GM04503 (cell line): ENCODE results near the gene LST1.
"Not testable (repeated sequence)": the region's sequence is repeated elsewhere in the genome, so short reads cannot be mapped to it uniquely, and the experiment has no call there.

ENCODE experiments used
- DNase-seq: peaks from one replicate; pipeline ENCODE4 v3.0.0-alpha.2; 2012; ENCODE audit warnings: low read depth

The LST1 gene

GRCh38 chr6:31580807-31581433 is 5.2 kb upstream of the LST1 start:
- DNase-seq, result no peak

DNA sequence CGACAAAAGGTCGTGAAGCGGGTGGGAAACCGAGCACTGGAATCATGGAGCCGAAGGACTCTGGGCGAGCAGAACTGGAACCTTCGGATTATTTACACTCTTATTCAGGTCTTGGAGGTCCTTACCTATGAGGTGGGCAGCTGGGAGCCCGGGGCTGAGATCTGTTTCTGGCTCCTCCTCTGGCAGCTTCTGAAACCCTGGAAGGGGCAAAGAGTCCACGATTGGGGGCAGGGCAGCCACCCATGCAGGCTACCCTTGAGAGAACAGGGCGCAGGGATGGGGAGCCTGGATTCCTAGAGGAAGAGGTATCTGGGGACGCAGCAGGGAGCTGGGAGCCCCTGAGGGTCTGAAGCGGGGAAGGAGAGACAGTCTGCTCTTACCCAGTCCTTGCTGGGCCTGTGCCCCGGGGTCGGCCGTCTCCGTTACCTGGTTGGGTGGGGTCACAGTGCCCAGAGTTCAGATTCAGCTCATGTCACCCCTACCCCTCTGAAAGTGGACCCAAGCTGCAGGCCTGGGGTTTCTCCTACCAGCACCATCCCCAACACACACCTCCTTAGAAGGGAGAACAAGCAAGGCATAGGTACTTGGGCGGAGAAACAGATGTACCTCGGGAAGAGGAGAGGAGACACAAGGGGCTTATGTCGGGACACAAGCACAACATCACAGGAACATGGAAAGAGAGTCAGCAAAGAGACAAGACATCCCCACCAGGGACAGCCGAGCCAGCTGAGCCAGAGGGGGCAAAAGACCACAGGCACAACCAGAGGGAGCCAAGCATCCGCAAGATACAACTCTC is 4.4 kb upstream of the LST1 start:
- no peak for DNase-seq

- no peak for DNase-seq
Observed at GRCh38 chr6:31582230-31582643, 3.8 kb upstream of the LST1 start, which contains the start of gene LTB. TSS of gene LTB (minus strand) at chr6:31582424. CDS start at chr6:31582417, 7 bp downstream.

GRCh38 chr6:31585491-31585890 is 586 bp upstream of the LST1 start:
- no peak for DNase-seq

DNA sequence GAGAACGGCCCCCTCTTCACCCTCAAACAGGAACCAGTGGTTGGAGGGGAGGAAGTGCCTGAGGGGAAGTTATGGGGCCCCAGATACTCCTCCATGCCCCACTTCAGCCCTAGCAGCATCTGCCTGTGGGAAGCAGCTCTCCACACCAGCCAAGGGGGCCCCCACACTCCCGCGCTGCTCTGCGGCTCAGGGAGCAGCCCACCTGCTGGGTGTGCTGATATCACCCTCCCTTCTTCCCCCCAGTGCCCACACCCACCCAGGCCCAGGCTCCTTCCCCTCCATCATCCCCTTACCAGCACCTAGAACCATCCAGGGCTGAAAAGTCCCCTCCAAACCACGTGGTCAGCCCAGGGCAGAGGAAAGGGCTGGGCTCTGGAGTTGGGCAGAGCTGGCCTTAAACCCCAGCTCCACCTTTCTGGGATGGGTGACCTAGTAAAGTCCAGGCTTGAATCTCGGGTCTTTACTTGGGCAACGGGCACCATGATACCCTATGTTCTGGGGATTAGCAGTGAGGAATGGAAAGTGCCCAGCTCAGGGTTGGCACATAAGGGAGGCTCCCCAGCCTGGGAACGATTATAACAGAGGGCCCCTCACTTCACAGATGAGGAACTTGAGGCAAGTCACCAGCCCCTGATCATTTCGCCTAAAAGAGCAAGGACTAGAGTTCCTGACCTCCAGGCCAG is 663 bp downstream of the LST1 start:
- no peak for DNase-seq

- DNase-seq, result no peak
Observed at GRCh38 chr6:31587791-31588777, 2.0 kb downstream of the LST1 start.

- DNase-seq, result no peak
Observed at GRCh38 chr6:31588871-31589650, 3.0 kb downstream of the LST1 start.

- DNase-seq, result not testable (repeated sequence)
Observed at GRCh38 chr6:31590691-31591090, 4.6 kb downstream of the LST1 start.

GRCh38 chr6:31592396-31592771 is 6.3 kb downstream of the LST1 start:
- DNase-seq, result no peak

GRCh38 chr6:31597006-31597405 is 10.9 kb downstream of the LST1 start:
- DNase-seq, result no peak

DNA sequence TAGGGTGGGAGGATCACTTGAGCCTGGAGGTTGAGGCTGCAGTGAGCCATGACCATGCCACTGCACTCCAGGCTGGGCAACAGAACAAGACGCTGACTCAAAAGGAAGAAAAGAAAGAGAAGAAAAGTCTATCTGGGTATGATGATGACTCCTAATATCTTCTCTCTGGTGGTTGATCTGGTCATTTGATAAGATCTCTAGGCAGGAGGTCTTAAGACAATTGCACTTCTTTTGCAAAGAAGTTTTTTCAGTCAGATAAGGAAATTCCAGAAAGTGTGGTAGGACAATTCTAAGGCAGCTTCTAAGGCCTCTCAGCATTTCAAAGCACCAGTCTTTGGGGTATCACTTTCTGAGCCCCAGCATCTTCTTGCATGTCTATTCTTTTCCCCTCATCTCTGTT is 21.2 kb downstream of the LST1 start:
- DNase-seq, result no peak

DNA sequence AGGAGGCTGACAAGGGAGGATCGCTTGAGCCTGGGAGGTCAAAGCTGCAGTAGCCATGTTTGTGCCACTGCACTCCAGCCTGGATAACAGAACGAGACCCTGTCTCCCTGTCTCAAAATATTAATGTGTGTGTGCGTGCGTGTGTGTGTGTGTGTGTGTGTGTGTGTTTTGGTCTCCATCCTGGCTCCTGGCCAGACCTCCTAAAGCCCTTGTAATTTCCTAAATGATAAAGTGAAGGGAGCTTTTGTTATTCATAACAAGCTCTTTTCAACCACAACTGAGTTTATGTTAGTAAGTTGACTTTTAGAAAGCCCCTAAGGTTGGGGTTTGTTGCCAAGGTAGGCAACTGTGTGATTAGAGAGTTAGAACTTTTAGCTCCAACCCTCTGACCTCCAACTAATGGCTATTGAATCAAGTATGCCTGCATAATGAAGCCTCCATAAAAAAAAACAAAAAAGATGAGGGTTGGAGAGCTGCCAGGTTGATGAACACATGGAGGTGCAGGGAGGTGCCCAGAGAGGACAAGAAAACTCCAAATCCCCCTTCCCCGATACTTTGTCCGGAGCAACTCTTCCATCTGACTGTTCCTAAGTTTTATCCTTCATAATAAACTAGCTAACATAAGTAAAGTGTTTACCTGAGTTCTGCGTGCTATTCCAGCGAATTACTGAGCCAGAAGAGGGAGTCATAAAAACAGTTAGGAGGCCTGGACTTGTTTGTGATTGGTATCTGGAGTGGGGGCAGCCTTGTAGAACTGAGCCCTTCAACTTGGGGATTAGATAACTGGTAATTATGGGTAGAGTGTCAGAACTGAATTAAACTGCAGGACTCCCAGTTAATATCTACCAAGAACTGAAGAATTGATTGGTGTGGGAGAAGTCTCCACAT is 23.7 kb downstream of the LST1 start:
- no peak for DNase-seq

DNA sequence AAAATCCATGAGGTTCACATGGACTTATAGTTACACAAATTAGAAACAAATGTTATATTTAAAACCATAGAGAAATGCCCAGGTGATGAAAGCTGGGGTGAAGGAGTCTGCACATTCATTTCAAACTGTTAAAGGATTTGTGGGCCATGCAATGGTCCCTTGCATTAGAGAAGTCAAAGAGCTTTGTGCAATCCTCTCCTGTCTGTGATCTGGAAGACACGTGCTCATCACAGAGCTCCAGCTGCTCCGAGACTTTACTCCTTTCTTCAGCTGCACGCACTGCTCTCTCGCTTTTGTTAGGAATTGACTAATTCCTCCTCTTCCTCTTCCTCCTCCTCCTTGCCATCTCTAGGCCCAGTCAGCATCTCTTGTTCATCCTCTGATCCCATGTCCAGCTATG is 24.9 kb downstream of the LST1 start:
- DNase-seq, result no peak

GRCh38 chr6:31614075-31614619 is 28.1 kb downstream of the LST1 start:
- no peak for DNase-seq

- no peak for DNase-seq
Observed at GRCh38 chr6:31614684-31615578, 28.9 kb downstream of the LST1 start, which contains the start of gene AIF1. TSS of gene AIF1 (plus strand) at chr6:31615234. CDS start at chr6:31615330, 96 bp downstream.

GRCh38 chr6:31615748-31616147 is 29.7 kb downstream of the LST1 start:
- DNase-seq, result no peak

GRCh38 chr6:31617010-31617409 is 30.9 kb downstream of the LST1 start:
- DNase-seq, result no peak

GRCh38 chr6:31619805-31620585 is 33.9 kb downstream of the LST1 start:
- peak; percentile 96 for DNase-seq
